HCT116 (cell line): Measurements from ENCODE around the gene OSTM1. TPM values are rescaled to one million over a fixed set of nuclear protein-coding genes. Genes with fewer than 3 reads are reported as not detected.

Source experiments
- ATAC-seq: fragments of 200-7000 bp; cut with Tn5 transposase; 2 replicates; pipeline ENCODE4 v1.9.1; 2020; ENCODE audit warnings: mild to moderate bottlenecking, moderate library complexity
- BruUV-seq: library from RNA; stranded (reverse); fragments of 400-500 nt; replicated peaks from 2 replicates; lab custom pipeline; 2021; lab: Mats Ljungman, UMichigan
- CTCF ChIA-PET: fragments of 300-600 bp; sonication (Branson Sonifier 250); formaldehyde crosslinking; loops from one replicate; lab custom pipeline; 2021; ENCODE audit warnings: antibody characterized with exemption; lab: Charles Lee
- POLR2A ChIA-PET: fragments of 300-600, 350-600 bp; sonication (Branson Sonifier 250); formaldehyde crosslinking; loops from one replicate; lab custom pipeline; 2021; ENCODE audit warnings: antibody characterized with exemption; lab: Charles Lee
- RAD21 ChIA-PET, 2 experiments: fragments of 300-600 bp; sonication (Branson Sonifier 250); formaldehyde crosslinking; loops; one replicate each; lab custom pipeline; 2023; ENCODE audit warnings: low total read pairs in 2 of 2; ENCODE audit not compliant: uncharacterized antibody in 2 of 2, unreplicated experiment in 2 of 2, low non-redundant PET in 1 of 2; lab: Charles Lee
- DNase-seq: peaks from one replicate; pipeline ENCODE4 v3.0.0-alpha.2; 2010; ENCODE audit warnings: low read depth, low spot score
- H2AFZ ChIP-seq: fragments of 200-600 bp; shearing (Covaris generic), sonication (generic); 2 replicates; pipeline ENCODE4 v1.6.1; 2017; ENCODE audit warnings: low read depth, mixed run types, mixed read lengths, antibody characterized with exemption, low read length; ENCODE audit not compliant: poor library complexity, severe bottlenecking
- H3K27ac ChIP-seq: 2 replicates; pipeline ENCODE4 v1.5.1; 2012; ENCODE audit warnings: low read depth, low read length
- H3K27me3 ChIP-seq: fragments of 200-600 bp; sonication (generic); 2 replicates; pipeline ENCODE4 v1.6.1; 2016; ENCODE audit warnings: mixed run types, low read length, mixed read lengths; ENCODE audit not compliant: insufficient read depth
- H3K36me3 ChIP-seq, 2 experiments: fragments of 200-500 bp in 1 of 2; fragments of 200-600 bp in 1 of 2; sonication (Bioruptor generic) in 1 of 2; sonication (generic) in 1 of 2; 2 replicates each; pipeline versions ENCODE4 v1.5.1 to v1.6.1; 2014 to 2016; ENCODE audit warnings: low read length in 2 of 2, inconsistent platforms in 1 of 2, mixed read lengths in 1 of 2, mixed run types in 1 of 2; ENCODE audit not compliant: insufficient read depth in 2 of 2, control insufficient read depth in 1 of 2
- H3K4me1 ChIP-seq, 2 experiments: fragments of 200-600 bp in 1 of 2; sonication (generic) in 1 of 2; 2 replicates each; pipeline versions ENCODE4 v1.5.1 to v1.6.1; 2012 to 2017; ENCODE audit warnings: low read length in 2 of 2, inconsistent platforms in 1 of 2, mild to moderate bottlenecking in 1 of 2, mixed read lengths in 1 of 2, mixed run types in 1 of 2, moderate library complexity in 1 of 2; ENCODE audit not compliant: insufficient read depth in 2 of 2, control insufficient read depth in 1 of 2
- H3K4me2 ChIP-seq: fragments of 200-600 bp; sonication (generic); 2 replicates; pipeline ENCODE4 v1.6.1; 2017; ENCODE audit warnings: mixed run types, low read length, mixed read lengths
- H3K4me3 ChIP-seq, 2 experiments: fragments of 200-600 bp in 1 of 2; sonication (generic) in 1 of 2; replicated peaks in 1 of 2; 2 replicates each; pipeline ENCODE4 v1.5.1; 2011 to 2016; ENCODE audit warnings: low read length in 2 of 2, control low read depth in 1 of 2, low read depth in 1 of 2, mild to moderate bottlenecking in 1 of 2, mixed read lengths in 1 of 2, mixed run types in 1 of 2
- H3K79me2 ChIP-seq: fragments of 200-600 bp; sonication (generic); 2 replicates; pipeline ENCODE4 v1.6.1; 2017; ENCODE audit warnings: mild to moderate bottlenecking, mixed run types, low read length, moderate library complexity, mixed read lengths; ENCODE audit not compliant: insufficient read depth
- H3K9ac ChIP-seq: fragments of 200-600 bp; sonication (generic); 2 replicates; pipeline ENCODE4 v1.6.1; 2016; ENCODE audit warnings: low read length, mixed read lengths
- H3K9me2 ChIP-seq: fragments of 200-600 bp; sonication (generic), shearing (Covaris generic); 2 replicates; pipeline ENCODE4 v1.6.1; 2017; ENCODE audit warnings: mixed run types, mild to moderate bottlenecking, moderate library complexity; ENCODE audit not compliant: insufficient read depth
- H3K9me3 ChIP-seq, 2 experiments: fragments of 200-500 bp in 1 of 2; fragments of 200-600 bp in 1 of 2; sonication (Bioruptor generic) in 1 of 2; sonication (generic) in 1 of 2; 2 replicates each; pipeline ENCODE4 v1.6.1; 2014 to 2017; ENCODE audit warnings: low read length in 2 of 2, mixed read lengths in 2 of 2, inconsistent platforms in 1 of 2, low read depth in 1 of 2, mild to moderate bottlenecking in 1 of 2, mixed run types in 1 of 2, moderate library complexity in 1 of 2; ENCODE audit not compliant: control insufficient read depth in 1 of 2, insufficient read depth in 1 of 2
- H4K20me1 ChIP-seq: fragments of 200-600 bp; sonication (generic), shearing (Covaris generic); 2 replicates; pipeline ENCODE4 v1.6.1; 2017; ENCODE audit warnings: mixed run types, mild to moderate bottlenecking, moderate library complexity; ENCODE audit not compliant: insufficient read depth
- CBX3 ChIP-seq: IDR thresholded peaks from 2 replicates; pipeline ENCODE4 v1.6.1; 2012; ENCODE audit warnings: low read depth
- EGR1 ChIP-seq: IDR thresholded peaks from 2 replicates; pipeline ENCODE4 v1.6.1; 2012; ENCODE audit warnings: low read depth
- ELF1 ChIP-seq: IDR thresholded peaks from 2 replicates; pipeline ENCODE4 v1.6.1; 2012; ENCODE audit warnings: low read depth, borderline replicate concordance
- EZH2 ChIP-seq: fragments of 200-600 bp; sonication (generic); IDR thresholded peaks from 2 replicates; pipeline ENCODE4 v1.6.1; 2017; ENCODE audit warnings: antibody characterized with exemption, mixed run types
- EZH2phosphoT487 ChIP-seq: fragments of 200-600 bp; IDR thresholded peaks from 2 replicates; pipeline ENCODE4 v1.6.1; 2018; ENCODE audit warnings: antibody characterized with exemption, borderline replicate concordance
- JUND ChIP-seq: IDR thresholded peaks from 2 replicates; pipeline ENCODE4 v1.6.1; 2012
- POLR2A ChIP-seq: IDR thresholded peaks from 2 replicates; pipeline ENCODE4 v1.7.0; 2011; ENCODE audit warnings: borderline replicate concordance; ENCODE audit not compliant: insufficient read depth, insufficient read length; ENCODE audit errors: extremely low read depth
- POLR2AphosphoS5 ChIP-seq: IDR thresholded peaks from 2 replicates; pipeline ENCODE4 v1.6.1; 2011; ENCODE audit warnings: mild to moderate bottlenecking, low read depth, low read length, moderate library complexity
- RAD21 ChIP-seq: IDR thresholded peaks from 2 replicates; pipeline ENCODE4 v1.6.1; 2012; ENCODE audit warnings: low read depth, mild to moderate bottlenecking
- SIN3A ChIP-seq: IDR thresholded peaks from 2 replicates; pipeline ENCODE4 v1.6.1; 2012; ENCODE audit warnings: low read depth
- SP1 ChIP-seq: IDR thresholded peaks from 2 replicates; pipeline ENCODE4 v1.6.1; 2012; ENCODE audit warnings: low read depth
- TCF7L2 ChIP-seq: IDR thresholded peaks from 2 replicates; pipeline ENCODE4 v1.7.0; 2011; ENCODE audit warnings: borderline replicate concordance, inconsistent platforms; ENCODE audit not compliant: insufficient read depth, insufficient read length; ENCODE audit errors: extremely low read depth
- YY1 ChIP-seq: IDR thresholded peaks from 2 replicates; pipeline ENCODE4 v1.6.1; 2011; ENCODE audit warnings: low read length, low read depth, moderate library complexity, mild to moderate bottlenecking; ENCODE audit not compliant: insufficient replicate concordance; ENCODE audit errors: extremely low read depth
- ZFX ChIP-seq: fragments of 450-650 bp; IDR thresholded peaks from 2 replicates; pipeline ENCODE4 v1.6.1; 2017
- ZNF274 ChIP-seq: fragments of 200-500 bp; sonication (Bioruptor generic); IDR thresholded peaks from 2 replicates; pipeline ENCODE4 v1.6.1; 2014; ENCODE audit warnings: mild to moderate bottlenecking, low read depth, low read length, inconsistent platforms
- intact Hi-C: fragments of 100-400 bp; cut with micrococcal nuclease; formaldehyde crosslinking; loops from 2 replicates; pipeline ENCODE4 v1.10.0; 2022
- total RNA-seq: library from RNA; stranded (reverse); gene quantifications from one replicate; pipeline ENCODE4 v1.2.1, GENCODE V29; 2021; ENCODE audit not compliant: unreplicated experiment
- TF ChIP-seq, protein P1 (sequence below): IDR thresholded peaks from 2 replicates; pipeline ENCODE4 v1.6.1; 2012
- TF ChIP-seq, protein P2 (sequence below): IDR thresholded peaks from 2 replicates; pipeline ENCODE4 v1.6.1; 2011; ENCODE audit warnings: mild to moderate bottlenecking, low read length, moderate library complexity; ENCODE audit not compliant: insufficient replicate concordance; ENCODE audit errors: extremely low read depth
- TF ChIP-seq, protein P3 (sequence below): IDR thresholded peaks from 2 replicates; pipeline ENCODE4 v1.6.1; 2012

OSTM1 gene
- total RNA-seq, 1 experiment from 2014 or later, result 11.2 TPM

DNA sequence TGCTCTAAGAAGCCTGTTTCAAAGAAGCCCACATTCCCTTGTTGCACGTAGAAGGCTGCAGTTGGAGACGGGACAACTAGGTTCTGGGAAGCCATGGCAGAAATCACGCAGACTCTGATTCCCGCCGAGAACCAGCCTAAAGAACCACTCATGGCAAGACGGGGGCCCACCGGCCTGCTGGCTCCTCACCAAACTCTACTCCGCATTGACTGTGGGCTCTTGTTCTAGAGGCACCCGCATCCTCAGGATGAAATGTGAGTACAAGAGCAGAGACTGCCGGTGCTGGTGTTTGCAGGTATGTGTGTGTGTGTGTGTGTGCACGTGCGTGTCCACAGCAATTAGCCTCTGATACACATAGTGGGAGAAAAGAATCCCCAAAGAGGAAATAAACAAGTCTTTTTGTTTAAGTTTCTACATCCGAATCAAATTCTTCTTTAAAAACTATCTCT lies 49.0 kb upstream of the OSTM1 start:
- intact Hi-C loops, result no loop called here
- no peak overlapping the region for H3K9ac ChIP-seq
- H3K9me3 ChIP-seq, result no peaks in the 10 kb centered on the region
- no peaks in the 10 kb centered on the region for H4K20me1 ChIP-seq
- H3K4me2 ChIP-seq, result no peak overlapping the region
- ChIA-PET RAD21 (no interaction called here), CTCF (no interaction called here), POLR2A (no interaction called here)
- TF ChIP-seq SP1 (no peak), JUND (no peak), ZFX (no peak), CBX3 (no peak), ZNF274 (no peak), EGR1 (no peak), EZH2phosphoT487 (no peak)
- TF ChIP-seq, protein P1, sequence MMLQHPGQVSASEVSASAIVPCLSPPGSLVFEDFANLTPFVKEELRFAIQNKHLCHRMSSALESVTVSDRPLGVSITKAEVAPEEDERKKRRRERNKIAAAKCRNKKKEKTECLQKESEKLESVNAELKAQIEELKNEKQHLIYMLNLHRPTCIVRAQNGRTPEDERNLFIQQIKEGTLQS, result no peak
- H3K27me3 ChIP-seq, result no peaks in the 10 kb centered on the region
- H2AFZ ChIP-seq, result no peak overlapping the region
- no peak overlapping the region for H3K27ac ChIP-seq
- no peak for ATAC-seq
- no peaks in the 10 kb centered on the region for H3K9me2 ChIP-seq
- H3K36me3 ChIP-seq, result no peaks in the 10 kb centered on the region
- no TSS peak for BruUV-seq
- peaks cover 0 to 5% of the 10 kb centered on the region in 2 experiments; a peak in 1 of 4 replicates for H3K4me1 ChIP-seq
- no peak overlapping the region for H3K4me3 ChIP-seq
- no peaks in the 10 kb centered on the region for H3K79me2 ChIP-seq
- DNase-seq, result no peak

DNA sequence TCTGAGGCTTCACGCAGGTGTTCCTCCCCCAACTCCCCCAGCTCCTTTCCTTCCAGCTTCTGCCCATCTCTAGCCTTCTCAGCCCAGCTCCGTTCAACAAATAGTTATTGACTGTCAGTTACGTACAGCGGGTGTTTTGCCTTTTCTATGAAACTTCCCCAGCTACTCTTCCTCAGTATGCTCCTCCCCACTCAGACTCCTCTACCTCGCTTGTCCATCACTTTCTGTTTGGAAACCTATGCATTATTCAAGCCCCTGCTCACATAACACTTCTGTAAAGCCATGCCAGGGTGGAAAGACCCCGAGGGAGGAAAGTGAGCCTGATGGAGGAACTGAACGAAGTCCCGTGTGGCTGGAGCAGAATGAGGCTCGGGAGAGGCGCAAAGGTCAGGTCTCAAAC lies 47.1 kb upstream of the OSTM1 start:
- ChIA-PET CTCF (no interaction called here), RAD21 (interaction anchor here in 1 of 2 experiments (0.6 kb wide), 1 partner anchor 175 kb away, joined by 3 read pairs; no protein-coding TSS in a partner anchor)
- H3K4me3 ChIP-seq, result no peak overlapping the region
- TF ChIP-seq ELF1, result no peak
- TF ChIP-seq EGR1, result no peak
- TF ChIP-seq ZNF274, result no peak
- no peak for TF ChIP-seq RAD21
- TF ChIP-seq, protein P2, sequence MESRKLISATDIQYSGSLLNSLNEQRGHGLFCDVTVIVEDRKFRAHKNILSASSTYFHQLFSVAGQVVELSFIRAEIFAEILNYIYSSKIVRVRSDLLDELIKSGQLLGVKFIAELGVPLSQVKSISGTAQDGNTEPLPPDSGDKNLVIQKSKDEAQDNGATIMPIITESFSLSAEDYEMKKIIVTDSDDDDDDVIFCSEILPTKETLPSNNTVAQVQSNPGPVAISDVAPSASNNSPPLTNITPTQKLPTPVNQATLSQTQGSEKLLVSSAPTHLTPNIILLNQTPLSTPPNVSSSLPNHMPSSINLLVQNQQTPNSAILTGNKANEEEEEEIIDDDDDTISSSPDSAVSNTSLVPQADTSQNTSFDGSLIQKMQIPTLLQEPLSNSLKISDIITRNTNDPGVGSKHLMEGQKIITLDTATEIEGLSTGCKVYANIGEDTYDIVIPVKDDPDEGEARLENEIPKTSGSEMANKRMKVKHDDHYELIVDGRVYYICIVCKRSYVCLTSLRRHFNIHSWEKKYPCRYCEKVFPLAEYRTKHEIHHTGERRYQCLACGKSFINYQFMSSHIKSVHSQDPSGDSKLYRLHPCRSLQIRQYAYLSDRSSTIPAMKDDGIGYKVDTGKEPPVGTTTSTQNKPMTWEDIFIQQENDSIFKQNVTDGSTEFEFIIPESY, result no peak
- TF ChIP-seq POLR2AphosphoS5, result no peak
- TF ChIP-seq YY1, result no peak
- no peak for TF ChIP-seq SIN3A
- no peak for TF ChIP-seq EZH2
- TF ChIP-seq EZH2phosphoT487, result no peak
- TF ChIP-seq, protein P3, sequence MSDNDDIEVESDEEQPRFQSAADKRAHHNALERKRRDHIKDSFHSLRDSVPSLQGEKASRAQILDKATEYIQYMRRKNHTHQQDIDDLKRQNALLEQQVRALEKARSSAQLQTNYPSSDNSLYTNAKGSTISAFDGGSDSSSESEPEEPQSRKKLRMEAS, result no peak
- TF ChIP-seq CBX3, result no peak
- TF ChIP-seq, protein P1, result no peak
- TF ChIP-seq SP1, result no peak
- no peak for TF ChIP-seq TCF7L2
- no peak for TF ChIP-seq ZFX
- no peak for TF ChIP-seq POLR2A

More for the DNA sequence above, 47.1 kb upstream of the OSTM1 start:
- Histone ChIP-seq H2AFZ (no peak overlapping the region), H3K4me2 (no peak overlapping the region), H3K9me2 (no peaks in the 10 kb centered on the region), H3K79me2 (no peaks in the 10 kb centered on the region), H3K27ac (no peak overlapping the region), H3K9me3 (no peaks in the 10 kb centered on the region), H3K27me3 (no peaks in the 10 kb centered on the region), H4K20me1 (no peaks in the 10 kb centered on the region), H3K4me1 (no peaks in the 10 kb centered on the region), H3K36me3 (no peaks in the 10 kb centered on the region), H3K9ac (no peak overlapping the region)
- BruUV-seq, result no TSS peak
- intact Hi-C loops, result no loop called here
- POLR2A ChIA-PET, result no interaction called here
- ATAC-seq (no peak), DNase-seq (no peak)
